ENCODE results near the gene CTU1.

Gene CTU1

GRCh38 chr19:51131780-51132680, 23.8 kb upstream of the CTU1 start:
- DNase-seq = peak; percentile 70 to 73

- DNase-seq = no peak
Measured at GRCh38 chr19:51129716-51130115, 21.5 kb upstream of the CTU1 start.

DNA sequence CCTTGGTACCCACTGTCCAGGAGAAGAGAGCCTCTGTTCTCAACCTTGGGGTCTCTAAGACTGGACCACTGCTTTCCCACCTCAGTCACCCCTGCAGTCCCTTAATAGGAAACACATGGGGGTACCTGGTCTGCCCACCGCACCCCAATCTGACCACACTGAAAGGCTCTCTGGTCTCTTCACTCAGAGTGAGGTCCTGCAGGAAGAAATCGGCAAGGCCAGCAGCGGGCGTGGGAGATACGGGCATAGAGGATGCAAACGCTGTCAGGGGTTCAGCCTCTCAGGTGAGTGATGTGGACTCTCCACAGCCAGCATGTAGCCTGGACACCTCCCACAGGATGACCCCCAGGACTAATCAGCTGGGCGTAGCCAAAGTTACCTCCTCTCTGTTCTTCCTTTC, 20.0 kb upstream of the CTU1 start:
- DNase-seq = no peak

- peak; percentile 95 to 96 for DNase-seq
Measured at GRCh38 chr19:51127755-51128154, 19.5 kb upstream of the CTU1 start.

- DNase-seq = no peak
Measured at GRCh38 chr19:51127032-51127431, 18.8 kb upstream of the CTU1 start.

GRCh38 chr19:51125421-51126075, 17.3 kb upstream of the CTU1 start:
- DNase-seq = no peak

DNA sequence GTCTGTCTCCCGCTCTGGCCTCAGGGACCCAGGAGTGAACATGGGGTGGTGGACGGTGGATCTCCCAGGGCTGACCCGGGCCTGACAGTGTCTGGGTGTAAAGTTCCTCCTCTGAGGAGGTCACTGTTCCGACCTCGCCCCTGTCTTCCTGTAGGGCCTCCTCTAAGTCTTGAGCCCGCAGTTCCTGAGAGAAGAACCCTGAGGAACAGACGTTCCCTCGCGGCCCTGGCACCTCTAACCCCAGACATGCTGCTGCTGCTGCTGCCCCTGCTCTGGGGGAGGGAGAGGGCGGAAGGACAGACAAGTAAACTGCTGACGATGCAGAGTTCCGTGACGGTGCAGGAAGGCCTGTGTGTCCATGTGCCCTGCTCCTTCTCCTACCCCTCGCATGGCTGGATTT, 16.5 kb upstream of the CTU1 start, which contains the start of gene SIGLEC9:
TSS of gene SIGLEC9 (plus strand) at position 178 of the 400 bp plus-strand sequence. CDS start at position 247, 69 bp downstream.
- DNase-seq = no peak

GRCh38 chr19:51124216-51124615, 16.0 kb upstream of the CTU1 start:
- DNase-seq = no peak

GRCh38 chr19:51123802-51124201, 15.6 kb upstream of the CTU1 start:
- peak in 1 of 2 experiments; percentile 25 for DNase-seq

DNA sequence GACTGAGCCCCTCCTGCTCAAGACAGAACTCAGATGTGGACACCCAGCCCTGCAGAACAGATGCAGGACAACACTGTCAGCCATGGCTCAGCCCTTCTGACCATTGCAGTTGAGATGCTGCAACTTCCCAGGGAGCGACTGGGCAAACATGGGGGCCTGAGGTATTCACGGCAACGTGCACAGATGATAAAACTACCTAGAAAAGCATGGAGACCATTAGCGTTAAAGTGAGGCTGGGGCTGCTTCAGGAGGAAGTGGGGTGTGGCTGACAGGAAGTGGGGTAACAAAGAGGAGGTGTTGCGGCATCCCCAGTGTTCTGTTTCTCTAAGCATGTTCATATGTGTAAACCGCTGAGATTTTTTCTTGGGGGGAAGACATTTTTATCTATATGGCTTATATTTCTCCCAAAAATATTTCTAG, 15.2 kb upstream of the CTU1 start:
- peak; percentile 27 to 51 for DNase-seq

DNA sequence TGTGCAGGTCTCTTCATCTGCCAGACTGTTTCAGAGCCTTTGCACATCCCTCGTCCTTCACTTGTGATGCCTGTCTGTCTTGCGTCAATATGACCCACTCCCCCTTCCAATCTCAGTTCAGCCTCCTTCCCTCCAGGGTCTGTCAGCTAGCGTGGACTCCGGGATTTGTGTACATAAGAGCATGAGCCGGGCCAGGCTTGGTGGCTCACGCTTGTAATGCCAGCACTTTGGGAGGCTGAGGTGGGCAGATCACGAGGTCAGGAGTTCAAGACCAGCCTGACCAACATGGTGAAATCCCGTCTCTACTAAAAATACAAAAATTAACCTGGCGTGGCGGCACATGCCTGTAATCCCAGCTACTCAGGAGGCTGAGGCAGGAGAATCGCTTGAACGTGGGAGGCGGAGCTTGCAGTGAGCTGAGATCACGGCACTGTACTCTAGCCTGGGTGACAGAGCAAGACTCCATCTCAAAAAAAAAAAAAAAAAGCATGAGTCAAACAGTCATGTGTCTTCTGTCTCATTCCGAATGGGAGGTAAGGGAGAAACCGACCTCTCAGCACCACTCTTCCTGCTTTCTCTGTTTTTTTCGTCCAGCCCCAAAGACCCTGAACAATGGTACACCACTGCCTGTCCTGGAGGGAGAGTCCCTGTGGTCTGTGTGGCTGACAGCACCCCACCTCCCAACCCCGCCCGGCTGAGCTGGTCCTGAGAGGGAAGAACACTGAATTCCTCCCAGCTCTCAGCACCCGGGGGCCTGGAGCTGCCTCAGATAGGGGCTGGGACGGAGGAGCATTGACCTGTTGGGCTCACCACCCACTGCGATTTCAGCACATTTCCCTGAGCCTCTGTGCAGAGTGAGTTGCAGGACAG, 14.1 kb upstream of the CTU1 start:
- no peak for DNase-seq

DNA sequence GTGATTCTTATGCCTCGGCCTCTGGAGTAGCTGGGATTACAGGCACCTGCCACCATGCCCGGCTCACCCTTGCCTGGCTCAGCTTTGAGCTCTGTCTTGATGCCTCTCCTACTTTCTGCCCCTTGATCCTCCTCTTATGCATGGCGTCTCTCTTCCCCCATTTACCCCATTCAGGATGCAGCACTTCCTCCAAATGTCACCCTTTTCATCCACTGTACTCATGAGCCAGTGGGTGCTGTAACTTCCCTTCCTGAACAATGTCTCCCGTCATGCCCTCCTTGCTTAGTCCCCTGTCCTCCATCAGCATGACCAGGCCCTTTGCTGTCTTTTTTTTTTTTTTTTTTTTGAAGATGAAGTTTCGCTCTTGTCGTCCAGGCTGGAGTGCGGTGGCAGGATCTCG, 13.0 kb upstream of the CTU1 start:
- DNase-seq = peak; percentile 57 to 63

GRCh38 chr19:51120160-51120559, 12.0 kb upstream of the CTU1 start:
- no peak for DNase-seq

DNA sequence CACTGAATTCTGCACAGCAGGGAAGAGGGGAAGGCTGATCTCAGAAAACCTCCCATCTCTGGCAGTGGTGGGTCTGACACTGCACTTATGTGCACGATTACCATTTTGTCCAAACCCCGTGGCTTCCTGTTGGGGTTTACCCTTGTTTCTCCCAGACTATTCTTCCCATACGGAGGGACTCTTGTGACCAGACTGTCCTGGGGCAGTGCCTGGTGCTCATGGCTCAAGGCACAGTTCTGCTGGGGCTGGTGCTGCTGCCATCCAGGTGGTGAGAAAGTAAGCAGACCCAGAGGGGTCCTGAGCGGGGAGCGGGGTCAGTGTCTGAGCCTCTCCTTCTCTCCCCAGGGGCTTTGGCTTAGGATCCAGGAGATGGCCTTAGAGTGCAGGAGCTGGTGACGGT, 11.4 kb upstream of the CTU1 start:
- no peak for DNase-seq

DNA sequence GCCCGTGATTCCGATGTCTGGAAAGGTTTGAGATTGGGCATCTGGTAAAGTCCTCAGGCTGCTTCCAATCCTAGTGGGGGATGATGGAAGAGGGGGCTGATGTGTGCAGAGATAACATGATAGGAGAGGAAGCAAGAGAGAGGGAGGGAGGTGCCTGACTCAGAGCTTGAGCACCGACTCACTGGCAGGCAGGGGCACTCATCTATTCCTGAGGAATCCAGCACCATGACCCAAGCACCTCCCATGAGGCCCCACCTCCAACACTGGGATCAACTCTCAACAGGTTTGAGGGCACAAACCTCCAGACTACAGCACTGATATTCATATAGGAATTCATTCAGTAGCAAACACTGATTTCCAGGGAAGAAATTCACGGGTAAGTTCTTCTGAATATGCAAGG, 10.9 kb upstream of the CTU1 start:
- DNase-seq = no peak

DNA sequence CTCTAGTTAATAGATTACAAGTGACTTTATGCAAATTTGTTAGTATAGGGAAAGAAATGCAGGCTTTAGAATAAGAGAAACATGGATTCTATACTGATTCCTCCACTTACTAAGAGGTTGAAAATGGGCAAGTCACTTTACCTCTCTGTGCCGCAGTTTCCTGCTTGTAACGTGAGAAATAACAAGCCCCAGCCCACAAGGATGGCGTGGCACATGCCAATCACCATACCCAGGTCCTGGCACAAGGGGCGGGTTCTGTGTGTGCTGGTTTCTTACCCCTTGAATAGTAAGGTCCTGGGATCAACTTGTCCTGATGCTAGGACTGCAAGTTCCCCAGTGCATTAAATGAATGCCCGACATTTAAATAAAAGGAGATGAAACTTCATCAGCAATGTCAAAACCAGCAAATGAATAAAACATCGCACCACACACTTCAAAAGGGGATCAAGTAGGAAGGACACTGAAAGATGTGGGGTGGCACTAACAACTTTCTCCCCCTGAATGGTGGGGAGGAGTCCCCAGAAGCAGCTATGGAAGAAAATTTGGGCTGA, 8.6 kb upstream of the CTU1 start:
- DNase-seq = no peak

DNA sequence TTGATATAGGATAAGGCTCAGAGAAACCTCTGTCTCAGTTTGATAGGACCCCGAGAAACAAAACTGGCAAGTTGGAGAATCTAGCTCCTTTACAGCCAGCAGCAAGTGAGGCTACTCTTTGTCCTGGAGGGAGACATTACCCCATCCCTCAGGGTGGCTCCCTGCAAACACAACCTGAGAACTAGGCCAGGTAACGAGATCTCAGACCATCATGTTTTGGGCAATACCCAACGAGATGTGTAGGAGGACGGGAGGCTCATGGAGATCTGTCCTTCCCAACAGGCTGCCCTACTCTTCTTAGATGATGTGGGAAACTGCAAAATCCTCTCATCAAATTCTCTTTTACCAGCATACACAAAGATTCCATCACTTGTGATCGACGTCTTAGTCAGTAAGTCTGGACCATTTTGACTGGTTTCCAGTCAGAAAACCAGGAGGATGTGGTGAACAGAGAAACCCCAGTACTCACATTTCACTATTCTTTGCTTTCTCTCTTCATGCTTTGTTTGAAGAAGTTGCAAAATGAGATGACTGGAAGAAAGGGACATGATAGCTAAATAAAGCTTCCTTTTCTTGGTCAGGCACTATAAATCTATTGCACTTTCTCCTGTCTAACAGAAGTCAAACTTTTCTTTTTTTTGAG, 6.0 kb upstream of the CTU1 start:
- DNase-seq = peak in 1 of 2 experiments; percentile 6

DNA sequence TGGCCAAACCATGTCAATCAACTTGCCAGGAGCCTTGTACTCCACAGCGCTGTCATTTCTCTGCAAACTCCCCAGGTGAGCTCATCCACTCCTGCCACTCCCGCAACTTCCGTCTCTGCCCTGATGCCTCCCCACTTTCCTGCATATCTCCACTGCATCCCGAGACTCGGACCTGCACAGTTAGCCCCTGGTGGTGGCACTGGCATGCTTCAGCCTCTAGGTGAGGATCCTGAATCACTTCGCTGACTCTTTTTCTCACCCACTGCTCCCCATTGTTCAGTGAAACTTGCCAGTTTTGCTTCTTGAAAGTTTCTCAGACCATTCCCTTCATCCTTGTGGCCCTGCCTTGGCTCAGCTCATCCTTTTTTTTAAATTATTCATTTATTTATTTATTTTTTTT, 3.4 kb upstream of the CTU1 start:
- DNase-seq = no peak

DNA sequence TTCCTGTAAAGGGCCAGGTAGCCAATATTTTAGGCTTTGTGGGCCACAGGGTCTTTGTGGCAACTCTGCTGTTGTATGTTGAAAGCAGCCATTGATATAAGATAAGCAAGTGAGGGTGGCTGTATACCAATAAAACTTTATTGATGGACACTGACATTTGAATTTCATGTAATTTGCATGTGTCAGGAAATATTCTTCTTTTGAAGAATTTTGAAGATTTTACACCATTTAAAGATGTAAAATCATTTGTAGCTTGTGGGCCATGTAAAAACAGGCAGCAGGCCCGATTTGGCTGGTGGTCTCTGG, 2.4 kb upstream of the CTU1 start:
- DNase-seq = no peak

- DNase-seq = peak in 1 of 2 experiments; percentile 74
Measured at GRCh38 chr19:51108805-51109146, 567 bp upstream of the CTU1 start.

GRCh38 chr19:51107406-51108065, 673 bp downstream of the CTU1 start:
- peak; percentile 18 to 37 for DNase-seq

- DNase-seq = no peak
Measured at GRCh38 chr19:51103926-51104341, 4.3 kb downstream of the CTU1 start.
